GM23338 (cell line): ENCODE results near the gene ERC2. TPM values are rescaled to one million over a fixed set of nuclear protein-coding genes. Genes with fewer than 3 reads are reported as not detected.

ENCODE experiments used
- ATAC-seq: fragments of 200-7000 bp; cut with Tn5 transposase; 3 replicates; pipeline ENCODE4 v1.9.1; 2020
- DNase-seq: peaks from one replicate; pipeline ENCODE4 v3.0.0-alpha.2; 2015; ENCODE audit warnings: low spot score
- H2AFZ ChIP-seq: fragments of 200-600 bp; sonication (generic); 2 replicates; pipeline ENCODE4 v1.8.0; 2016; ENCODE audit warnings: antibody characterized with exemption, mild to moderate bottlenecking, moderate library complexity
- H3F3A ChIP-seq: fragments of 200-600 bp; sonication (generic); replicated peaks from 2 replicates; pipeline ENCODE4 v1.8.0; 2017; ENCODE audit warnings: antibody characterized with exemption, mixed run types, low read depth
- H3K27ac ChIP-seq: fragments of 200-600 bp; sonication (generic); 2 replicates; pipeline ENCODE4 v1.6.1; 2016; ENCODE audit warnings: low read depth
- H3K27me3 ChIP-seq: fragments of 200-600 bp; sonication (generic); 2 replicates; pipeline ENCODE4 v1.8.0; 2016; ENCODE audit warnings: mild to moderate bottlenecking, mixed run types, moderate library complexity; ENCODE audit not compliant: insufficient read depth
- H3K36me3 ChIP-seq: fragments of 200-600 bp; sonication (generic); 2 replicates; pipeline ENCODE4 v1.8.0; 2016; ENCODE audit warnings: mild to moderate bottlenecking; ENCODE audit not compliant: insufficient read depth
- H3K4me1 ChIP-seq: fragments of 200-600 bp; sonication (generic); 2 replicates; pipeline ENCODE4 v1.8.0; 2016; ENCODE audit warnings: mild to moderate bottlenecking, moderate library complexity; ENCODE audit not compliant: insufficient read depth
- H3K4me2 ChIP-seq: fragments of 200-600 bp; sonication (generic); 2 replicates; pipeline ENCODE4 v1.7.1; 2017; ENCODE audit warnings: mixed run types
- H3K4me3 ChIP-seq: fragments of 200-600 bp; sonication (generic); 2 replicates; pipeline ENCODE4 v1.6.1; 2016; ENCODE audit warnings: mixed run types
- H3K79me2 ChIP-seq: fragments of 200-600 bp; sonication (generic); replicated peaks from 2 replicates; pipeline ENCODE4 v1.8.0; 2017; ENCODE audit warnings: mild to moderate bottlenecking; ENCODE audit not compliant: insufficient read depth
- H3K9me2 ChIP-seq: fragments of 200-600 bp; sonication (generic); 2 replicates; pipeline ENCODE4 v1.8.0; 2017; ENCODE audit not compliant: insufficient read depth
- H4K20me1 ChIP-seq: fragments of 200-600 bp; sonication (generic); replicated peaks from 2 replicates; pipeline ENCODE4 v1.8.0; 2017; ENCODE audit warnings: mild to moderate bottlenecking; ENCODE audit not compliant: insufficient read depth
- H3K27ac Mint-ChIP-seq: 2 replicates; pipeline ENCODE4 v1.8.0; 2020; ENCODE audit warnings: inconsistent platforms, mild to moderate bottlenecking, moderate library complexity, mixed read lengths
- H3K27me3 Mint-ChIP-seq: 3 replicates; pipeline ENCODE4 v1.8.0; 2022; ENCODE audit warnings: low read depth, mild to moderate bottlenecking, moderate library complexity, mixed read lengths, inconsistent platforms; ENCODE audit not compliant: insufficient read depth, poor library complexity
- H3K36me3 Mint-ChIP-seq: 3 replicates; pipeline ENCODE4 v1.8.0; 2021; ENCODE audit warnings: low read depth, mild to moderate bottlenecking, inconsistent platforms, moderate library complexity, mixed read lengths
- H3K4me1 Mint-ChIP-seq: 3 replicates; pipeline ENCODE4 v1.8.0; 2020; ENCODE audit warnings: mild to moderate bottlenecking, inconsistent platforms, mixed read lengths
- H3K4me3 Mint-ChIP-seq: 3 replicates; pipeline ENCODE4 v1.8.0; 2021; ENCODE audit warnings: moderate library complexity, mild to moderate bottlenecking, inconsistent platforms, mixed read lengths
- H3K9me3 Mint-ChIP-seq: 3 replicates; pipeline ENCODE4 v1.8.0; 2020; ENCODE audit warnings: moderate library complexity, mild to moderate bottlenecking, inconsistent platforms, mixed read lengths
- CREB1 ChIP-seq: fragments of 250-450 bp; sonication (Bioruptor Pico); IDR thresholded peaks from 2 replicates; pipeline ENCODE4 v1.5.0; 2020; ENCODE audit warnings: low read depth, mild to moderate bottlenecking, moderate library complexity
- EZH2 ChIP-seq: fragments of 200-600 bp; sonication (generic); IDR thresholded peaks from one replicate; pipeline ENCODE4 v1.8.0; 2017; ENCODE audit warnings: antibody characterized with exemption, mild to moderate bottlenecking, low read depth; ENCODE audit not compliant: unreplicated experiment
- EZH2phosphoT487 ChIP-seq: fragments of 200-600 bp; sonication (generic); IDR thresholded peaks from one replicate; pipeline ENCODE4 v1.8.1; 2018; ENCODE audit warnings: antibody characterized with exemption; ENCODE audit not compliant: unreplicated experiment
- ZNF114 ChIP-seq: fragments of 250-450 bp; sonication (Bioruptor Pico); IDR thresholded peaks from 2 replicates; pipeline ENCODE4 v1.5.0; 2020; ENCODE audit warnings: mild to moderate bottlenecking, moderate library complexity
- ZNF331 ChIP-seq: fragments of 250-450 bp; sonication (Bioruptor Pico); IDR thresholded peaks from 2 replicates; pipeline ENCODE4 v1.5.0; 2020; ENCODE audit warnings: low read depth, mild to moderate bottlenecking, moderate library complexity
- polyA plus RNA-seq: library from polyadenylated mRNA; unstranded; fragments of >200 nt; fragmentation: Nextera tagmentation; extraction: Ambion mirVana; gene quantifications from 2 replicates; pipeline ENCODE4 v1.2.1, GENCODE V29; 2016
- total RNA-seq: library from RNA; depleted of rRNA; stranded (reverse); fragments of >200 nt; shearing (Covaris generic); gene quantifications from 2 replicates; pipeline ENCODE4 v1.2.3, GENCODE V29; 2014
- TF ChIP-seq, protein P1 (sequence below): IDR thresholded peaks from 2 replicates; pipeline ENCODE4 v1.6.1; 2016; ENCODE audit warnings: antibody characterized with exemption
- TF ChIP-seq, protein P2 (sequence below), 2 experiments: fragments of 200-600 bp in 1 of 2; sonication (generic) in 1 of 2; conservative IDR thresholded peaks; 2 replicates each; pipeline versions ENCODE4 v1.5.1 to v1.6.1; 2016 to 2017; ENCODE audit warnings: antibody characterized with exemption in 2 of 2, low read depth in 2 of 2, mild to moderate bottlenecking in 2 of 2, moderate library complexity in 1 of 2
- TF ChIP-seq, protein P3 (sequence below): IDR thresholded peaks from one replicate; pipeline ENCODE4 v1.6.1; 2018; ENCODE audit warnings: antibody characterized with exemption; ENCODE audit not compliant: unreplicated experiment

Gene ERC2
- total and polyA plus RNA-seq, 2 experiments from 2014 or later = 11.8 to 13.7 TPM

DNA sequence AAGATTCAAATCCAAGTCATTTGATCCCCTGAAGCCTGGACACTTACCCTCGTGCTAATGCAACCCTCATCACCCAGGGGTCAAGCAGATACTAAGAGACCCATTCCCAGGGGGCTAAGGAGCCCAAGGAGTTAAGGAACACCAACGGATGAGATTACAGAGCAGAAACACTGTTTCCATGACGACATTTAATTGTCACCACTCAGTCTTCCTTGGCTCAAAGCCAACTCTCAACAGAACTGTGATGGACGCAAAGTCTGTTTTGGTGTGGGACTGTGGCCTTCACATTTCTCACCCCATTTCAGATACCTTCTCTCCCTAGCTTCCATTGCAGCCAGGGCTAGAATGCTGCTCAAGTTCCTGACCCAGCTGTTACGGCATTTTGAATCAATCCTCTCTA lies 597.7 kb downstream of the ERC2 start:
- no peak overlapping the region for H3K27ac Mint-ChIP-seq
- Histone ChIP-seq H3K4me2 (no peak overlapping the region), H3K79me2 (no peaks in the 10 kb centered on the region), H4K20me1 (no peaks in the 10 kb centered on the region), H3K9me2 (peaks cover 4% of the 10 kb centered on the region; the same call in 1 of the 2 replicates), H3K4me1 (no peaks in the 10 kb centered on the region), H3K27ac (no peak overlapping the region), H3K27me3 (no peaks in the 10 kb centered on the region), H3K4me3 (no peak overlapping the region), H2AFZ (no peak overlapping the region), H3F3A (no peaks in the 10 kb centered on the region), H3K36me3 (no peaks in the 10 kb centered on the region)
- H3K36me3 Mint-ChIP-seq = no peaks in the 10 kb centered on the region
- H3K4me1 Mint-ChIP-seq = no peaks in the 10 kb centered on the region; the same call in 2 of the 3 replicates
- no peak for DNase-seq
- TF ChIP-seq EZH2phosphoT487 = no peak
- no peak for TF ChIP-seq ZNF114 (CRISPR knock-in tag)
- TF ChIP-seq, protein P1, sequence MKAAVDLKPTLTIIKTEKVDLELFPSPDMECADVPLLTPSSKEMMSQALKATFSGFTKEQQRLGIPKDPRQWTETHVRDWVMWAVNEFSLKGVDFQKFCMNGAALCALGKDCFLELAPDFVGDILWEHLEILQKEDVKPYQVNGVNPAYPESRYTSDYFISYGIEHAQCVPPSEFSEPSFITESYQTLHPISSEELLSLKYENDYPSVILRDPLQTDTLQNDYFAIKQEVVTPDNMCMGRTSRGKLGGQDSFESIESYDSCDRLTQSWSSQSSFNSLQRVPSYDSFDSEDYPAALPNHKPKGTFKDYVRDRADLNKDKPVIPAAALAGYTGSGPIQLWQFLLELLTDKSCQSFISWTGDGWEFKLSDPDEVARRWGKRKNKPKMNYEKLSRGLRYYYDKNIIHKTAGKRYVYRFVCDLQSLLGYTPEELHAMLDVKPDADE = no peak
- no peak for TF ChIP-seq ZNF331 (CRISPR knock-in tag)
- TF ChIP-seq CREB1 (CRISPR knock-in tag) = no peak
- ATAC-seq = no peak
- H3K9me3 Mint-ChIP-seq = no peaks in the 10 kb centered on the region
- H3K4me3 Mint-ChIP-seq = no peak overlapping the region
- peaks cover 3% of the 10 kb centered on the region for H3K27me3 Mint-ChIP-seq

DNA sequence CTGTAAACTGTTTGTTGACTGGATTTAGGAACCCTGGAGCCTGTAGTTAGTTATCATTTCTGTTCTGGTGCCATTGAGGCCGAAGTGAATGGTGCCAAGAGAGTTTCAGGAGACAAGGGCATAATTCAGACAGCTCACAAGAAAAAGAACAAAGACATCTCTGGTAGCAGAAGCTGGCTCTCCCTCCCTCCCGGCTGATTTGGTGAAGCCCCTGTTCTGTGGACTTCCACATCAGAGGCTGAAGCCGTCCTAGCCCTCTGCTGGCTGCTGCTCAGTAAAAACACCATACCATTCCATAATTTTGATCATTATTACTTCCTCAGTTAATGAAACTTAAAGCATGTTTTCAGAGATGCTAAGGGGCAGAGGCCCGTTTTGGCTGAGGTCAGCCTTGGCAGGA lies 599.9 kb downstream of the ERC2 start:
- Mint-ChIP-seq H3K4me1 (no peaks in the 10 kb centered on the region; the same call in 2 of the 3 replicates), H3K36me3 (no peaks in the 10 kb centered on the region), H3K27me3 (peaks cover 3% of the 10 kb centered on the region), H3K4me3 (no peak overlapping the region), H3K27ac (no peak overlapping the region), H3K9me3 (no peaks in the 10 kb centered on the region)
- no peaks in the 10 kb centered on the region for H3F3A ChIP-seq
- no peaks in the 10 kb centered on the region for H3K79me2 ChIP-seq
- no peaks in the 10 kb centered on the region for H4K20me1 ChIP-seq
- no peaks in the 10 kb centered on the region for H3K4me1 ChIP-seq
- DNase-seq = peak; percentile 32
- H3K27me3 ChIP-seq = no peaks in the 10 kb centered on the region
- TF ChIP-seq, protein P2, sequence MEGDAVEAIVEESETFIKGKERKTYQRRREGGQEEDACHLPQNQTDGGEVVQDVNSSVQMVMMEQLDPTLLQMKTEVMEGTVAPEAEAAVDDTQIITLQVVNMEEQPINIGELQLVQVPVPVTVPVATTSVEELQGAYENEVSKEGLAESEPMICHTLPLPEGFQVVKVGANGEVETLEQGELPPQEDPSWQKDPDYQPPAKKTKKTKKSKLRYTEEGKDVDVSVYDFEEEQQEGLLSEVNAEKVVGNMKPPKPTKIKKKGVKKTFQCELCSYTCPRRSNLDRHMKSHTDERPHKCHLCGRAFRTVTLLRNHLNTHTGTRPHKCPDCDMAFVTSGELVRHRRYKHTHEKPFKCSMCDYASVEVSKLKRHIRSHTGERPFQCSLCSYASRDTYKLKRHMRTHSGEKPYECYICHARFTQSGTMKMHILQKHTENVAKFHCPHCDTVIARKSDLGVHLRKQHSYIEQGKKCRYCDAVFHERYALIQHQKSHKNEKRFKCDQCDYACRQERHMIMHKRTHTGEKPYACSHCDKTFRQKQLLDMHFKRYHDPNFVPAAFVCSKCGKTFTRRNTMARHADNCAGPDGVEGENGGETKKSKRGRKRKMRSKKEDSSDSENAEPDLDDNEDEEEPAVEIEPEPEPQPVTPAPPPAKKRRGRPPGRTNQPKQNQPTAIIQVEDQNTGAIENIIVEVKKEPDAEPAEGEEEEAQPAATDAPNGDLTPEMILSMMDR (conservative IDR thresholded peaks at IDR 0.05; ENCODE audit: low read depth in 2 of 2) = peak; percentile 33 to 42
- TF ChIP-seq EZH2 = no peak
- no peaks in the 10 kb centered on the region for H3K36me3 ChIP-seq
- no peak overlapping the region for H2AFZ ChIP-seq
- no peak overlapping the region for H3K4me2 ChIP-seq
- H3K9me2 ChIP-seq = peaks cover 4% of the 10 kb centered on the region; the same call in 1 of the 2 replicates
- H3K27ac ChIP-seq = no peak overlapping the region
- ATAC-seq = peak; percentile 66
- no peak overlapping the region for H3K4me3 ChIP-seq

DNA sequence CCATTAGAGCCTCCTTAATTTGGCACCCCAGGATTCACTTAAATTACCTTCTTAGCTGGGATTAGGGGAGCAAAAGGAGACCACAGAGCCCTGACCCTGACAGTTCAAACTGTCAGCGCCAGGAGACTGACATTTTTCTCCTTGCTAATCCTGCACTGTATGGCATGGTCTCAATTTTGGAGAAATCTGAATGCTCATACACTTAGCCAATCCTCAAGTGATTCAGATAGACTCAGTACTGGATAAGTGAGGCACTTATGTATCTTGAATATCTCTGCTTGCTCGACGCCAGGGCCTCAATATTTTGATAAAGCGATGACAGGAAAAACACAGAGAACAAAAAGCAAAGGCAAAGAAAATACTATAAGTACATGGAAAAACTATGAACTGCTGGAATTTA lies 605.2 kb downstream of the ERC2 start:
- no peaks in the 10 kb centered on the region for H3F3A ChIP-seq
- H3K36me3 Mint-ChIP-seq = no peaks in the 10 kb centered on the region
- no peaks in the 10 kb centered on the region for H3K79me2 ChIP-seq
- H3K4me1 ChIP-seq = peaks cover 17% of the 10 kb centered on the region; the same call in 1 of the 2 replicates
- no peak overlapping the region for H2AFZ ChIP-seq
- no peak overlapping the region for H3K4me3 ChIP-seq
- H3K36me3 ChIP-seq = no peaks in the 10 kb centered on the region
- ATAC-seq (no peak), DNase-seq (no peak)
- no peak overlapping the region for H3K4me3 Mint-ChIP-seq
- H3K27me3 Mint-ChIP-seq = no peaks in the 10 kb centered on the region
- H3K4me1 Mint-ChIP-seq = peaks cover 23% of the 10 kb centered on the region
- H3K9me3 Mint-ChIP-seq = no peaks in the 10 kb centered on the region
- no peaks in the 10 kb centered on the region for H4K20me1 ChIP-seq
- H3K9me2 ChIP-seq = no peaks in the 10 kb centered on the region
- no peak overlapping the region for H3K27ac ChIP-seq
- no peak overlapping the region for H3K27ac Mint-ChIP-seq
- no peaks in the 10 kb centered on the region for H3K27me3 ChIP-seq
- TF ChIP-seq, protein P3, sequence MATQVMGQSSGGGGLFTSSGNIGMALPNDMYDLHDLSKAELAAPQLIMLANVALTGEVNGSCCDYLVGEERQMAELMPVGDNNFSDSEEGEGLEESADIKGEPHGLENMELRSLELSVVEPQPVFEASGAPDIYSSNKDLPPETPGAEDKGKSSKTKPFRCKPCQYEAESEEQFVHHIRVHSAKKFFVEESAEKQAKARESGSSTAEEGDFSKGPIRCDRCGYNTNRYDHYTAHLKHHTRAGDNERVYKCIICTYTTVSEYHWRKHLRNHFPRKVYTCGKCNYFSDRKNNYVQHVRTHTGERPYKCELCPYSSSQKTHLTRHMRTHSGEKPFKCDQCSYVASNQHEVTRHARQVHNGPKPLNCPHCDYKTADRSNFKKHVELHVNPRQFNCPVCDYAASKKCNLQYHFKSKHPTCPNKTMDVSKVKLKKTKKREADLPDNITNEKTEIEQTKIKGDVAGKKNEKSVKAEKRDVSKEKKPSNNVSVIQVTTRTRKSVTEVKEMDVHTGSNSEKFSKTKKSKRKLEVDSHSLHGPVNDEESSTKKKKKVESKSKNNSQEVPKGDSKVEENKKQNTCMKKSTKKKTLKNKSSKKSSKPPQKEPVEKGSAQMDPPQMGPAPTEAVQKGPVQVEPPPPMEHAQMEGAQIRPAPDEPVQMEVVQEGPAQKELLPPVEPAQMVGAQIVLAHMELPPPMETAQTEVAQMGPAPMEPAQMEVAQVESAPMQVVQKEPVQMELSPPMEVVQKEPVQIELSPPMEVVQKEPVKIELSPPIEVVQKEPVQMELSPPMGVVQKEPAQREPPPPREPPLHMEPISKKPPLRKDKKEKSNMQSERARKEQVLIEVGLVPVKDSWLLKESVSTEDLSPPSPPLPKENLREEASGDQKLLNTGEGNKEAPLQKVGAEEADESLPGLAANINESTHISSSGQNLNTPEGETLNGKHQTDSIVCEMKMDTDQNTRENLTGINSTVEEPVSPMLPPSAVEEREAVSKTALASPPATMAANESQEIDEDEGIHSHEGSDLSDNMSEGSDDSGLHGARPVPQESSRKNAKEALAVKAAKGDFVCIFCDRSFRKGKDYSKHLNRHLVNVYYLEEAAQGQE = no peak
- H3K4me2 ChIP-seq = no peak overlapping the region
